Lung (tissue), 12 donors: ENCODE results near the gene LYPD4. TPM values are rescaled to one million over a fixed set of nuclear protein-coding genes. Genes with fewer than 3 reads are reported as not detected.

ENCODE experiments used
- ATAC-seq: fragments of 200-7000 bp; cut with Tn5 transposase; one replicate; pipeline ENCODE4 v1.9.1; 2020; ENCODE audit warnings: moderate number of reproducible peaks; ENCODE audit not compliant: insufficient read depth, low FRiP score
- DNase-seq, 3 donors: peaks; one replicate each; pipeline ENCODE4 v3.0.0-alpha.2; 2013 to 2017
- H3K27ac ChIP-seq, 2 donors: one replicate each; pipeline ENCODE4 v1.5.1; 2013; ENCODE audit warnings: mild to moderate bottlenecking in 2 of 2, moderate library complexity in 2 of 2, control low read depth in 1 of 2, inconsistent platforms in 1 of 2, low read depth in 1 of 2, low read length in 1 of 2
- H3K27me3 ChIP-seq, 3 donors: one replicate each; pipeline ENCODE4 v1.5.1; 2013; ENCODE audit warnings: low read length in 2 of 3; ENCODE audit not compliant: control insufficient read depth in 3 of 3, insufficient read depth in 3 of 3
- H3K36me3 ChIP-seq, 4 donors: one replicate each; pipeline ENCODE4 v1.5.1; 2013; ENCODE audit warnings: low read length in 4 of 4, mild to moderate bottlenecking in 1 of 4, moderate library complexity in 1 of 4; ENCODE audit not compliant: control insufficient read depth in 4 of 4, insufficient read depth in 4 of 4
- H3K4me1 ChIP-seq, 5 donors: one replicate each; pipeline ENCODE4 v1.5.1; 2013; ENCODE audit warnings: low read length in 5 of 5, mild to moderate bottlenecking in 2 of 5, moderate library complexity in 1 of 5; ENCODE audit not compliant: control insufficient read depth in 5 of 5, insufficient read depth in 5 of 5
- H3K4me3 ChIP-seq: one replicate; pipeline ENCODE4 v1.5.1; 2013; ENCODE audit warnings: mild to moderate bottlenecking, control low read depth, moderate library complexity
- H3K9ac ChIP-seq, 2 donors: one replicate each; pipeline ENCODE4 v1.5.1; 2013; ENCODE audit warnings: low read length in 2 of 2, control low read depth in 1 of 2; ENCODE audit not compliant: insufficient read depth in 1 of 2
- H3K9me3 ChIP-seq, 4 donors: one replicate each; pipeline ENCODE4 v1.5.1; 2013; ENCODE audit warnings: low read length in 3 of 4, mild to moderate bottlenecking in 1 of 4, moderate library complexity in 1 of 4; ENCODE audit not compliant: control insufficient read depth in 4 of 4, insufficient read depth in 3 of 4
- CTCF ChIP-seq: IDR thresholded peaks from 2 replicates; pipeline ENCODE4 v1.5.1; 2012; ENCODE audit warnings: mild to moderate bottlenecking; ENCODE audit errors: control extremely low read depth, extremely low read depth
- WGBS, 2 donors: extraction: QIAGEN DNeasy Blood & Tissue Kit; methylation state at CpG; one replicate each; pipeline ENCODE4 v1.1.7; 2013; 5-methylcytosine and 5-hydroxymethylcytosine counted together
- polyA plus RNA-seq, 2 donors: library from polyadenylated mRNA; stranded (reverse); fragments of 200-250 nt; gene quantifications; one replicate each; pipeline ENCODE4 v1.2.1, GENCODE V29; 2013
- total RNA-seq, 2 donors: library from RNA; depleted of rRNA in 1 of 2; stranded (reverse); fragments of >200 nt in 1 of 2; gene quantifications; one replicate each; pipeline ENCODE4 v1.2.1, GENCODE V29; 2014 to 2021
- donor health status: control.
- donor health status: control.
- donor health status: Bipolar disorder and iron deficiency.
- donor health status: healthy.
- donor health status: DM: yes; HTN: yes; CAD: no.

The LYPD4 gene
- total and polyA plus RNA-seq, 4 donors: not detected

- WGBS, 2 donors: 45 to 50% methylated on average over 18 of the region's 18 CpGs
- no peak overlapping the region for H3K4me3 ChIP-seq
- peak; percentile 52 for TF ChIP-seq CTCF
- H3K27ac ChIP-seq: peak overlapping the region in 1 of 2 donors; percentile 12
- H3K9me3 ChIP-seq: no peaks in the 10 kb centered on the region
- ATAC-seq (peak; percentile 43), DNase-seq (peak; percentile 58 to 76 (median 67))
- no peak overlapping the region for H3K9ac ChIP-seq
- H3K4me1 ChIP-seq: no peaks in the 10 kb centered on the region
- peaks cover 4 to 33% (median 13%) of the 10 kb centered on the region in 4 donors for H3K36me3 ChIP-seq
- H3K27me3 ChIP-seq: peaks cover 0 to under 1% (median 0%) of the 10 kb centered on the region in 3 donors
Measured at GRCh38 chr19:41872775-41873647, 28.5 kb upstream of the LYPD4 start.

GRCh38 chr19:41872384-41872774, 27.9 kb upstream of the LYPD4 start:
- no peak for DNase-seq
- Histone ChIP-seq H3K27ac (no peak overlapping the region), H3K36me3 (peaks cover 7 to 33% (median 13%) of the 10 kb centered on the region in 4 donors), H3K9ac (no peak overlapping the region), H3K4me3 (no peak overlapping the region), H3K4me1 (no peaks in the 10 kb centered on the region), H3K9me3 (no peaks in the 10 kb centered on the region), H3K27me3 (no peaks in the 10 kb centered on the region)
- ATAC-seq: no peak
- 90 to 91% methylated on average over 12 of the region's 12 CpGs for WGBS, 2 donors
- TF ChIP-seq CTCF: no peak

GRCh38 chr19:41871573-41872383, 27.3 kb upstream of the LYPD4 start:
- 34 to 53% methylated on average over 16 of the region's 16 CpGs for WGBS, 2 donors
- Histone ChIP-seq H3K27ac (peak overlapping the region; percentile 3 to 30), H3K9ac (no peak overlapping the region), H3K27me3 (no peaks in the 10 kb centered on the region), H3K36me3 (peaks cover 7 to 33% (median 13%) of the 10 kb centered on the region in 4 donors), H3K4me3 (no peak overlapping the region), H3K9me3 (no peaks in the 10 kb centered on the region), H3K4me1 (no peaks in the 10 kb centered on the region)
- TF ChIP-seq CTCF: no peak
- ATAC-seq: no peak
- peak in 1 of 3 donors; percentile 11 for DNase-seq
